Measurements from ENCODE around the gene GSTM3.
"Not testable (repeated sequence)": the region's sequence is repeated elsewhere in the genome, so short reads cannot be mapped to it uniquely, and the experiment has no call there.

GRCh38 chr1:109695138-109695537 lies 45.7 kb downstream of the GSTM3 start:
- TF ChIP-seq ATF2 (CRISPR knock-in tag; IDR thresholded peaks at IDR 0.05; ENCODE audit: borderline replicate concordance, low read depth); CREM (CRISPR knock-in tag; IDR thresholded peaks at IDR 0.05); ESRRA (CRISPR knock-in tag; IDR thresholded peaks at IDR 0.05; ENCODE audit: borderline replicate concordance); FOXK1 (CRISPR knock-in tag; IDR thresholded peaks at IDR 0.05); JUN (CRISPR knock-in tag; IDR thresholded peaks at IDR 0.05); NR3C1 (CRISPR knock-in tag; conservative IDR thresholded peaks at IDR 0.05; ENCODE audit: low read depth); AFF4 (CRISPR knock-in tag; IDR thresholded peaks at IDR 0.05; ENCODE audit: borderline replicate concordance); ZNF232 (CRISPR knock-in tag; IDR thresholded peaks at IDR 0.05); ETV6 (CRISPR knock-in tag; IDR thresholded peaks at IDR 0.05); ZBTB21 (CRISPR knock-in tag; IDR thresholded peaks at IDR 0.05; ENCODE audit: borderline replicate concordance): not testable (repeated sequence)
- TF ChIP-seq, protein P1, sequence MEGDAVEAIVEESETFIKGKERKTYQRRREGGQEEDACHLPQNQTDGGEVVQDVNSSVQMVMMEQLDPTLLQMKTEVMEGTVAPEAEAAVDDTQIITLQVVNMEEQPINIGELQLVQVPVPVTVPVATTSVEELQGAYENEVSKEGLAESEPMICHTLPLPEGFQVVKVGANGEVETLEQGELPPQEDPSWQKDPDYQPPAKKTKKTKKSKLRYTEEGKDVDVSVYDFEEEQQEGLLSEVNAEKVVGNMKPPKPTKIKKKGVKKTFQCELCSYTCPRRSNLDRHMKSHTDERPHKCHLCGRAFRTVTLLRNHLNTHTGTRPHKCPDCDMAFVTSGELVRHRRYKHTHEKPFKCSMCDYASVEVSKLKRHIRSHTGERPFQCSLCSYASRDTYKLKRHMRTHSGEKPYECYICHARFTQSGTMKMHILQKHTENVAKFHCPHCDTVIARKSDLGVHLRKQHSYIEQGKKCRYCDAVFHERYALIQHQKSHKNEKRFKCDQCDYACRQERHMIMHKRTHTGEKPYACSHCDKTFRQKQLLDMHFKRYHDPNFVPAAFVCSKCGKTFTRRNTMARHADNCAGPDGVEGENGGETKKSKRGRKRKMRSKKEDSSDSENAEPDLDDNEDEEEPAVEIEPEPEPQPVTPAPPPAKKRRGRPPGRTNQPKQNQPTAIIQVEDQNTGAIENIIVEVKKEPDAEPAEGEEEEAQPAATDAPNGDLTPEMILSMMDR (IDR thresholded peaks at IDR 0.05): not testable (repeated sequence)
- TF ChIP-seq, protein P2, sequence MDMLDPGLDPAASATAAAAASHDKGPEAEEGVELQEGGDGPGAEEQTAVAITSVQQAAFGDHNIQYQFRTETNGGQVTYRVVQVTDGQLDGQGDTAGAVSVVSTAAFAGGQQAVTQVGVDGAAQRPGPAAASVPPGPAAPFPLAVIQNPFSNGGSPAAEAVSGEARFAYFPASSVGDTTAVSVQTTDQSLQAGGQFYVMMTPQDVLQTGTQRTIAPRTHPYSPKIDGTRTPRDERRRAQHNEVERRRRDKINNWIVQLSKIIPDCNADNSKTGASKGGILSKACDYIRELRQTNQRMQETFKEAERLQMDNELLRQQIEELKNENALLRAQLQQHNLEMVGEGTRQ (CRISPR knock-in tag; IDR thresholded peaks at IDR 0.05): not testable (repeated sequence)
- TF ChIP-seq, protein P3, sequence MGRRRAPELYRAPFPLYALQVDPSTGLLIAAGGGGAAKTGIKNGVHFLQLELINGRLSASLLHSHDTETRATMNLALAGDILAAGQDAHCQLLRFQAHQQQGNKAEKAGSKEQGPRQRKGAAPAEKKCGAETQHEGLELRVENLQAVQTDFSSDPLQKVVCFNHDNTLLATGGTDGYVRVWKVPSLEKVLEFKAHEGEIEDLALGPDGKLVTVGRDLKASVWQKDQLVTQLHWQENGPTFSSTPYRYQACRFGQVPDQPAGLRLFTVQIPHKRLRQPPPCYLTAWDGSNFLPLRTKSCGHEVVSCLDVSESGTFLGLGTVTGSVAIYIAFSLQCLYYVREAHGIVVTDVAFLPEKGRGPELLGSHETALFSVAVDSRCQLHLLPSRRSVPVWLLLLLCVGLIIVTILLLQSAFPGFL (CRISPR knock-in tag; IDR thresholded peaks at IDR 0.05; ENCODE audit: borderline replicate concordance): not testable (repeated sequence)
